ENCODE measurements around the gene MYO7A.

The MYO7A gene

GRCh38 chr11:77198440-77198849, 70.4 kb downstream of the MYO7A start:
- H3K4me1 ChIP-seq (ENCODE audit: insufficient read depth, low read length, poor library complexity, severe bottlenecking), result peaks cover 10% of the 10 kb centered on the region
- TF ChIP-seq CTCF (conservative IDR thresholded peaks at IDR 0.05; ENCODE audit: low read length) (peak; percentile 78), EZH2phosphoT487 (IDR thresholded peaks at IDR 0.05; ENCODE audit: borderline replicate concordance) (no peak)
- H3K4me3 ChIP-seq (ENCODE audit: low read length, poor library complexity, severe bottlenecking), result no peak overlapping the region
- no peaks in the 10 kb centered on the region for H4K20me1 ChIP-seq (ENCODE audit: insufficient read depth, low read length, poor library complexity, severe bottlenecking)
- H2AFZ ChIP-seq (ENCODE audit: low read length), result peak overlapping the region; percentile 70
- no peaks in the 10 kb centered on the region for H3K79me2 ChIP-seq (ENCODE audit: insufficient read depth, low read length)
- peak overlapping the region; percentile 7 for H3K4me2 ChIP-seq (ENCODE audit: low read depth, low read length, poor library complexity, severe bottlenecking)
- H3F3A ChIP-seq (ENCODE audit: low read depth), result no peaks in the 10 kb centered on the region
- H3K9me2 ChIP-seq (replicated peaks; ENCODE audit: low read depth, low read length), result no peaks in the 10 kb centered on the region
- H3K27me3 ChIP-seq (ENCODE audit: insufficient read depth, low read length, poor library complexity, severe bottlenecking), result no peaks in the 10 kb centered on the region
- H3K36me3 ChIP-seq (ENCODE audit: insufficient read depth, low read length), result no peaks in the 10 kb centered on the region
- H3K9me3 ChIP-seq (ENCODE audit: insufficient read depth, low read depth, low read length), result no peaks in the 10 kb centered on the region
- H3K9ac ChIP-seq (ENCODE audit: low read depth, low read length, poor library complexity, severe bottlenecking), result no peak overlapping the region

GRCh38 chr11:77199137-77199745, 71.2 kb downstream of the MYO7A start:
- Histone ChIP-seq H3K4me1 (ENCODE audit: insufficient read depth, low read length, poor library complexity, severe bottlenecking) (peaks cover 10% of the 10 kb centered on the region), H3F3A (ENCODE audit: low read depth) (no peaks in the 10 kb centered on the region), H3K27me3 (ENCODE audit: insufficient read depth, low read length, poor library complexity, severe bottlenecking) (no peaks in the 10 kb centered on the region), H4K20me1 (ENCODE audit: insufficient read depth, low read length, poor library complexity, severe bottlenecking) (no peaks in the 10 kb centered on the region), H3K4me2 (ENCODE audit: low read depth, low read length, poor library complexity, severe bottlenecking) (no peak overlapping the region), H2AFZ (ENCODE audit: low read length) (peak overlapping the region; percentile 70; the same call in 1 of the 2 replicates), H3K79me2 (ENCODE audit: insufficient read depth, low read length) (no peaks in the 10 kb centered on the region), H3K9me2 (replicated peaks; ENCODE audit: low read depth, low read length) (no peaks in the 10 kb centered on the region), H3K4me3 (ENCODE audit: low read length, poor library complexity, severe bottlenecking) (no peak overlapping the region), H3K36me3 (ENCODE audit: insufficient read depth, low read length) (no peaks in the 10 kb centered on the region), H3K9me3 (ENCODE audit: insufficient read depth, low read depth, low read length) (no peaks in the 10 kb centered on the region), H3K9ac (ENCODE audit: low read depth, low read length, poor library complexity, severe bottlenecking) (no peak overlapping the region)
- TF ChIP-seq EZH2phosphoT487 (IDR thresholded peaks at IDR 0.05; ENCODE audit: borderline replicate concordance), result no peak
- TF ChIP-seq CTCF (conservative IDR thresholded peaks at IDR 0.05; ENCODE audit: low read length), result no peak

GRCh38 chr11:77200351-77201268, 72.6 kb downstream of the MYO7A start:
- Histone ChIP-seq H3K9me3 (ENCODE audit: insufficient read depth, low read depth, low read length) (no peaks in the 10 kb centered on the region), H3K4me1 (ENCODE audit: insufficient read depth, low read length, poor library complexity, severe bottlenecking) (peaks cover 10% of the 10 kb centered on the region), H3F3A (ENCODE audit: low read depth) (no peaks in the 10 kb centered on the region), H3K9ac (ENCODE audit: low read depth, low read length, poor library complexity, severe bottlenecking) (no peak overlapping the region), H3K4me2 (ENCODE audit: low read depth, low read length, poor library complexity, severe bottlenecking) (no peak overlapping the region), H3K9me2 (replicated peaks; ENCODE audit: low read depth, low read length) (no peaks in the 10 kb centered on the region), H3K27me3 (ENCODE audit: insufficient read depth, low read length, poor library complexity, severe bottlenecking) (no peaks in the 10 kb centered on the region), H3K4me3 (ENCODE audit: low read length, poor library complexity, severe bottlenecking) (no peak overlapping the region), H3K79me2 (ENCODE audit: insufficient read depth, low read length) (no peaks in the 10 kb centered on the region), H3K36me3 (ENCODE audit: insufficient read depth, low read length) (no peaks in the 10 kb centered on the region), H4K20me1 (ENCODE audit: insufficient read depth, low read length, poor library complexity, severe bottlenecking) (no peaks in the 10 kb centered on the region), H2AFZ (ENCODE audit: low read length) (no peak overlapping the region)
- TF ChIP-seq EZH2phosphoT487 (IDR thresholded peaks at IDR 0.05; ENCODE audit: borderline replicate concordance) (no peak), CTCF (conservative IDR thresholded peaks at IDR 0.05; ENCODE audit: low read length) (no peak)

Data from Loucy (cell line).